Measurements from ENCODE around the gene ROBO1.

The ROBO1 gene

DNA sequence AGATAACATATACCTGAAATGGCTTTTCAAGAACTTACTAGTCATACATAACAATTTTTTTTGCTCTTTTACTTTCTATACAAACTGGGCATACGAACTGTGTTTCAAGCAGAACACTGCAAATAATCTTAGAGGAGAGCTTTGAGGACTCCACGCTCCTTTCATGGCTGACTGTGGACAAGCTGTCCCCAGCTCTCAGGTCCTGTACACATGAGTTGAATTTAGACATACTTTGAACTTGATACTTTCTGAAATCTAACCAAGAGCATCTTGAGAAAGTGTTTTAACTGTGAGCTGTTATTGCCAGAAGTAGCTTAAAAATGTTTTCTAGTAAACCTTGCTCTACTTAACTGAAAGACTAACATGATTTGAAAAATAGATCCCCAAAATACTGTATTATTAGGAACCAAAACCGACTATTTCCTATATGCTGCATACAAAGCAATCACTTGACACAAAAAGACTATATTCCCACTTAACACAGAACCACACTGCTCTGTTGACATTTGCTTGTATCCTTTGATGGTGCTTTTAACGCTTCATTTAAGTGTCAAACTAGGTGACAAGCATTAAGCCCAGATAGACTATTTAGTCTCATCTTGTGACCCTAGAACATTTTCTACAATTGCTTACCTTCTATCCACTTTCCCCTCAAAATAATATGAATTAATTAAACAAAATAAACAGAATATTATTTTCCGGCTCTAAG, 755.8 kb downstream of the ROBO1 start:
- no peak overlapping the region for H3K9ac ChIP-seq (ENCODE audit: low read length)
- no peaks in the 10 kb centered on the region for H3K79me2 ChIP-seq (ENCODE audit: insufficient read depth, low read length)
- H4K20me1 ChIP-seq (ENCODE audit: low read depth, low read length) = no peaks in the 10 kb centered on the region
- no peak overlapping the region for H3K4me2 ChIP-seq (ENCODE audit: low read depth, low read length, poor library complexity, severe bottlenecking)
- H3K27ac ChIP-seq (ENCODE audit: low read depth, low read length) = no peak overlapping the region
- H3K9me2 ChIP-seq (replicated peaks; ENCODE audit: insufficient read depth, low read length) = no peaks in the 10 kb centered on the region
- H3K36me3 ChIP-seq (ENCODE audit: low read length) = no peaks in the 10 kb centered on the region
- no peak overlapping the region for H2AFZ ChIP-seq (ENCODE audit: low read depth, low read length, severe bottlenecking)
- no peaks in the 10 kb centered on the region for H3K9me3 ChIP-seq (ENCODE audit: insufficient read depth, low read length)
- no peak overlapping the region for H3K4me3 ChIP-seq (ENCODE audit: insufficient read depth, low read length, poor library complexity, severe bottlenecking)
- no peaks in the 10 kb centered on the region for H3K27me3 ChIP-seq (ENCODE audit: low read length)
- TF ChIP-seq CTCF (IDR thresholded peaks at IDR 0.05; ENCODE audit: insufficient read depth, low read length, poor library complexity, severe bottlenecking) (no peak), EZH2phosphoT487 (conservative IDR thresholded peaks at IDR 0.05; ENCODE audit: low read length) (no peak)
- H3F3A ChIP-seq (ENCODE audit: insufficient read depth) = no peaks in the 10 kb centered on the region

GRCh38 chr3:79009861-79010260, 757.9 kb downstream of the ROBO1 start:
- H3K4me3 ChIP-seq (ENCODE audit: insufficient read depth, low read length, poor library complexity, severe bottlenecking) = no peak overlapping the region
- TF ChIP-seq EZH2phosphoT487 (conservative IDR thresholded peaks at IDR 0.05; ENCODE audit: low read length) (no peak), CTCF (IDR thresholded peaks at IDR 0.05; ENCODE audit: insufficient read depth, low read length, poor library complexity, severe bottlenecking) (no peak)
- no peak overlapping the region for H2AFZ ChIP-seq (ENCODE audit: low read depth, low read length, severe bottlenecking)
- no peaks in the 10 kb centered on the region for H4K20me1 ChIP-seq (ENCODE audit: low read depth, low read length)
- H3K9me2 ChIP-seq (replicated peaks; ENCODE audit: insufficient read depth, low read length) = no peaks in the 10 kb centered on the region
- no peak overlapping the region for H3K4me2 ChIP-seq (ENCODE audit: low read depth, low read length, poor library complexity, severe bottlenecking)
- H3K27ac ChIP-seq (ENCODE audit: low read depth, low read length) = no peak overlapping the region
- no peaks in the 10 kb centered on the region for H3K36me3 ChIP-seq (ENCODE audit: low read length)
- no peaks in the 10 kb centered on the region for H3K27me3 ChIP-seq (ENCODE audit: low read length)
- H3F3A ChIP-seq (ENCODE audit: insufficient read depth) = no peaks in the 10 kb centered on the region
- no peaks in the 10 kb centered on the region for H3K79me2 ChIP-seq (ENCODE audit: insufficient read depth, low read length)
- no peak overlapping the region for H3K9ac ChIP-seq (ENCODE audit: low read length)
- H3K9me3 ChIP-seq (ENCODE audit: insufficient read depth, low read length) = no peaks in the 10 kb centered on the region

DNA sequence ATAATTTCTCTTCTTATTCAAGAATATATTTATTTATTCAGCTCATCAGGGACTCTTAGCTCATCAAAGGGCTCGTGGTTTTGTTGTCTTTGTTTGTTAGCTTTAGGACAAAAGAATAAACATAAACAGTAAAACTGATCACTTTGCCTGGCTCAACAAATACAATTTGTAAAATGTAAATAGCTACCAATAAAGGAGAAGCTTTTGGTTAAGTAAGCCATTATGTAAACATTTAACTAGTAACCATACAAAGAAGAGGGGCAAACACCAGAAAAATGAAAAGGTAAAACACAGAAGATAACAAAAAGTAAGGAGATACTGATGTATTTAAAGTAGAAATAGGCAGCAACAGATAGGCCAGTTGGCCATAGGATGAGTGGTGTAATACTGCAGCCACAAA, 761.7 kb downstream of the ROBO1 start:
- no peak for TF ChIP-seq EZH2phosphoT487 (conservative IDR thresholded peaks at IDR 0.05; ENCODE audit: low read length)
- TF ChIP-seq CTCF (IDR thresholded peaks at IDR 0.05; ENCODE audit: insufficient read depth, low read length, poor library complexity, severe bottlenecking) = no peak
- no peaks in the 10 kb centered on the region for H3K27me3 ChIP-seq (ENCODE audit: low read length)
- H3F3A ChIP-seq (ENCODE audit: insufficient read depth) = no peaks in the 10 kb centered on the region
- H3K9ac ChIP-seq (ENCODE audit: low read length) = no peak overlapping the region
- H3K36me3 ChIP-seq (ENCODE audit: low read length) = no peaks in the 10 kb centered on the region
- no peak overlapping the region for H2AFZ ChIP-seq (ENCODE audit: low read depth, low read length, severe bottlenecking)
- H3K4me2 ChIP-seq (ENCODE audit: low read depth, low read length, poor library complexity, severe bottlenecking) = no peak overlapping the region
- no peaks in the 10 kb centered on the region for H3K9me2 ChIP-seq (replicated peaks; ENCODE audit: insufficient read depth, low read length)
- no peaks in the 10 kb centered on the region for H4K20me1 ChIP-seq (ENCODE audit: low read depth, low read length)
- no peaks in the 10 kb centered on the region for H3K9me3 ChIP-seq (ENCODE audit: insufficient read depth, low read length)
- no peak overlapping the region for H3K4me3 ChIP-seq (ENCODE audit: insufficient read depth, low read length, poor library complexity, severe bottlenecking)
- no peaks in the 10 kb centered on the region for H3K79me2 ChIP-seq (ENCODE audit: insufficient read depth, low read length)
- no peak overlapping the region for H3K27ac ChIP-seq (ENCODE audit: low read depth, low read length)
